IMR-90 (cell line): ENCODE results near the gene LAMA2.

ENCODE experiments used
- BHLHE40 ChIP-seq: fragments of 150-350 bp; IDR thresholded peaks from 2 replicates; pipeline ENCODE4 v1.6.1; 2016; ENCODE audit warnings: mild to moderate bottlenecking, low read depth, low read length
- MAFK ChIP-seq: IDR thresholded peaks from 2 replicates; pipeline ENCODE4 v1.6.1; 2012; ENCODE audit warnings: low read depth, low read length, improper control_type of control experiment
- NFE2L2 ChIP-seq: fragments of 150-350 bp; IDR thresholded peaks from 2 replicates; pipeline ENCODE4 v1.6.1; 2016; ENCODE audit warnings: low read depth, mild to moderate bottlenecking, low read length
- POLR2A ChIP-seq: IDR thresholded peaks from 2 replicates; pipeline ENCODE4 v1.6.1; 2012; ENCODE audit warnings: mild to moderate bottlenecking, low read depth, low read length
- RAD21 ChIP-seq: IDR thresholded peaks from 2 replicates; pipeline ENCODE4 v1.6.1; 2012; ENCODE audit warnings: low read length, improper control_type of control experiment
- RCOR1 ChIP-seq: IDR thresholded peaks from 2 replicates; pipeline ENCODE4 v1.6.1; 2012; ENCODE audit warnings: mild to moderate bottlenecking, low read length, improper control_type of control experiment; ENCODE audit not compliant: insufficient replicate concordance
- SMC3 ChIP-seq: fragments of 150-350 bp; IDR thresholded peaks from 2 replicates; pipeline ENCODE4 v1.6.1; 2016; ENCODE audit warnings: low read depth, mild to moderate bottlenecking, antibody characterized with exemption, low read length, moderate library complexity
- TF ChIP-seq, protein P1 (sequence below): conservative IDR thresholded peaks from 2 replicates; pipeline ENCODE4 v1.5.1; 2012; ENCODE audit warnings: mild to moderate bottlenecking, low read depth, low read length, improper control_type of control experiment
- TF ChIP-seq, protein P2 (sequence below): fragments of 150-350 bp; IDR thresholded peaks from 2 replicates; pipeline ENCODE4 v1.6.1; 2017; ENCODE audit warnings: mild to moderate bottlenecking, antibody characterized with exemption, low read length, low read depth
- TF ChIP-seq, protein P3 (sequence below): fragments of 150-350 bp; IDR thresholded peaks from 2 replicates; pipeline ENCODE4 v1.6.1; 2016; ENCODE audit warnings: low read depth, mild to moderate bottlenecking, low read length, moderate library complexity, borderline replicate concordance

DNA sequence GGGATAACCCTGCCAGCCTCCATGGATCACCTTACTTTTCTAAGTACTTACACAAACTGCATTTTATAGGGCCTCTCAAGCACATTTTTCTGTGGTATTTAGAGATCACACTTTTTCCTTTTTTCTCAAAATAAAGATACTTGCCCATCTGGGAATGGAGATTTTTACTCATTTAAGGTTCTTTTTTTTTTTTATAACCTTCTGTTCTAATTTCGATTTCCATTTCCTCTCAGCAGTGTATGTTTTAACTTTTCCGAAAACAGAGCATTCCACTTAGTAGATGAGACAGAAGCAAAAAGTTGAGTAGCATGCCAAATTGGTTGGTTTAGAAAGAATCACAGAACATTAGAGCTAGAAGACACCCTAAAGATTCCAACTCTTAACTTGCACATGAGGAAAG is 612.7 kb downstream of the LAMA2 start:
- TF ChIP-seq, protein P1, sequence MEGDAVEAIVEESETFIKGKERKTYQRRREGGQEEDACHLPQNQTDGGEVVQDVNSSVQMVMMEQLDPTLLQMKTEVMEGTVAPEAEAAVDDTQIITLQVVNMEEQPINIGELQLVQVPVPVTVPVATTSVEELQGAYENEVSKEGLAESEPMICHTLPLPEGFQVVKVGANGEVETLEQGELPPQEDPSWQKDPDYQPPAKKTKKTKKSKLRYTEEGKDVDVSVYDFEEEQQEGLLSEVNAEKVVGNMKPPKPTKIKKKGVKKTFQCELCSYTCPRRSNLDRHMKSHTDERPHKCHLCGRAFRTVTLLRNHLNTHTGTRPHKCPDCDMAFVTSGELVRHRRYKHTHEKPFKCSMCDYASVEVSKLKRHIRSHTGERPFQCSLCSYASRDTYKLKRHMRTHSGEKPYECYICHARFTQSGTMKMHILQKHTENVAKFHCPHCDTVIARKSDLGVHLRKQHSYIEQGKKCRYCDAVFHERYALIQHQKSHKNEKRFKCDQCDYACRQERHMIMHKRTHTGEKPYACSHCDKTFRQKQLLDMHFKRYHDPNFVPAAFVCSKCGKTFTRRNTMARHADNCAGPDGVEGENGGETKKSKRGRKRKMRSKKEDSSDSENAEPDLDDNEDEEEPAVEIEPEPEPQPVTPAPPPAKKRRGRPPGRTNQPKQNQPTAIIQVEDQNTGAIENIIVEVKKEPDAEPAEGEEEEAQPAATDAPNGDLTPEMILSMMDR = no peak
- TF ChIP-seq SMC3 (no peak), POLR2A (no peak), BHLHE40 (no peak), MAFK (no peak), RCOR1 (no peak), RAD21 (no peak), NFE2L2 (no peak)
- TF ChIP-seq, protein P2, sequence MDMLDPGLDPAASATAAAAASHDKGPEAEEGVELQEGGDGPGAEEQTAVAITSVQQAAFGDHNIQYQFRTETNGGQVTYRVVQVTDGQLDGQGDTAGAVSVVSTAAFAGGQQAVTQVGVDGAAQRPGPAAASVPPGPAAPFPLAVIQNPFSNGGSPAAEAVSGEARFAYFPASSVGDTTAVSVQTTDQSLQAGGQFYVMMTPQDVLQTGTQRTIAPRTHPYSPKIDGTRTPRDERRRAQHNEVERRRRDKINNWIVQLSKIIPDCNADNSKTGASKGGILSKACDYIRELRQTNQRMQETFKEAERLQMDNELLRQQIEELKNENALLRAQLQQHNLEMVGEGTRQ = no peak
- TF ChIP-seq, protein P3, sequence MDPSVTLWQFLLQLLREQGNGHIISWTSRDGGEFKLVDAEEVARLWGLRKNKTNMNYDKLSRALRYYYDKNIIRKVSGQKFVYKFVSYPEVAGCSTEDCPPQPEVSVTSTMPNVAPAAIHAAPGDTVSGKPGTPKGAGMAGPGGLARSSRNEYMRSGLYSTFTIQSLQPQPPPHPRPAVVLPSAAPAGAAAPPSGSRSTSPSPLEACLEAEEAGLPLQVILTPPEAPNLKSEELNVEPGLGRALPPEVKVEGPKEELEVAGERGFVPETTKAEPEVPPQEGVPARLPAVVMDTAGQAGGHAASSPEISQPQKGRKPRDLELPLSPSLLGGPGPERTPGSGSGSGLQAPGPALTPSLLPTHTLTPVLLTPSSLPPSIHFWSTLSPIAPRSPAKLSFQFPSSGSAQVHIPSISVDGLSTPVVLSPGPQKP = no peak
